Panc1 (cell line): Measurements from ENCODE around the gene SCNN1G. TPM values are rescaled to one million over a fixed set of nuclear protein-coding genes. Genes with fewer than 3 reads are reported as not detected.

Source experiments
- ATAC-seq: fragments of 200-7000 bp; cut with Tn5 transposase; 2 replicates; pipeline ENCODE4 v1.9.1; 2020; ENCODE audit warnings: mild to moderate bottlenecking, moderate library complexity
- BruUV-seq: library from RNA; stranded (reverse); fragments of 400-500 nt; replicated peaks from 2 replicates; lab custom pipeline; 2021; lab: Mats Ljungman, UMichigan
- CTCF ChIA-PET: fragments of 300-600 bp; sonication (Branson Sonifier 250); formaldehyde crosslinking; loops from one replicate; lab custom pipeline; 2022; ENCODE audit warnings: antibody characterized with exemption; lab: Charles Lee
- POLR2A ChIA-PET: fragments of 300-600 bp; sonication (Branson Sonifier 250); formaldehyde crosslinking; loops from one replicate; lab custom pipeline; 2022; ENCODE audit warnings: antibody characterized with exemption; lab: Charles Lee
- DNase-seq: peaks from one replicate; pipeline ENCODE4 v3.0.0-alpha.2; 2010; ENCODE audit warnings: low read depth, low spot score
- H3K27ac ChIP-seq: 2 replicates; pipeline ENCODE4 v1.5.1; 2011; ENCODE audit warnings: mild to moderate bottlenecking, low read length, inconsistent platforms
- H3K27me3 ChIP-seq: fragments of 200-500 bp; sonication (Bioruptor generic); 2 replicates; pipeline ENCODE4 v1.6.0; 2014; ENCODE audit warnings: low read length, inconsistent platforms; ENCODE audit not compliant: control insufficient read depth, insufficient read depth
- H3K36me3 ChIP-seq: fragments of 200-500 bp; sonication (Bioruptor generic); 2 replicates; pipeline ENCODE4 v1.5.1; 2014; ENCODE audit warnings: inconsistent platforms, mild to moderate bottlenecking, low read length, moderate library complexity; ENCODE audit not compliant: control insufficient read depth, insufficient read depth
- H3K4me1 ChIP-seq: 2 replicates; pipeline ENCODE4 v1.5.1; 2011; ENCODE audit warnings: inconsistent platforms, mild to moderate bottlenecking, low read length, moderate library complexity; ENCODE audit not compliant: control insufficient read depth, insufficient read depth
- H3K4me3 ChIP-seq, 2 experiments: 2 replicates each; pipeline ENCODE4 v1.5.1; 2011 to 2012; ENCODE audit warnings: low read depth in 2 of 2, low read length in 2 of 2, mild to moderate bottlenecking in 2 of 2, inconsistent platforms in 1 of 2, moderate library complexity in 1 of 2
- H3K9me3 ChIP-seq: fragments of 200-500 bp; sonication (Bioruptor generic); 2 replicates; pipeline ENCODE4 v1.5.1; 2014; ENCODE audit warnings: low read depth, mild to moderate bottlenecking, inconsistent platforms, low read length, moderate library complexity; ENCODE audit not compliant: control insufficient read depth, insufficient read depth
- POLR2AphosphoS5 ChIP-seq: IDR thresholded peaks from 2 replicates; pipeline ENCODE4 v1.6.1; 2012; ENCODE audit warnings: mild to moderate bottlenecking, low read depth, low read length, moderate library complexity
- SIN3A ChIP-seq: IDR thresholded peaks from 2 replicates; pipeline ENCODE4 v1.6.1; 2012; ENCODE audit warnings: low read depth, mild to moderate bottlenecking, low read length, moderate library complexity, borderline replicate concordance; ENCODE audit not compliant: insufficient read depth
- TCF7L2 ChIP-seq: IDR thresholded peaks from 2 replicates; pipeline ENCODE4 v1.6.1; 2011; ENCODE audit warnings: mild to moderate bottlenecking, low read depth, low read length, inconsistent platforms
- in situ Hi-C: cut with HindIII; loops from 2 replicates; pipeline ENCODE4 v1.10.0; 2016; ENCODE audit warnings: low sequenced_read_pairs, low pct_unique_long_range_greater_than_20kb
- intact Hi-C: fragments of 100-400 bp; cut with micrococcal nuclease; formaldehyde crosslinking; loops from one replicate; pipeline ENCODE4 v1.10.0; 2022; ENCODE audit not compliant: unreplicated experiment
- total RNA-seq: library from RNA; stranded (reverse); gene quantifications from one replicate; pipeline ENCODE4 v1.2.1, GENCODE V29; 2021; ENCODE audit not compliant: unreplicated experiment
- TF ChIP-seq, protein P1 (sequence below): fragments of 450-650 bp; IDR thresholded peaks from 2 replicates; pipeline ENCODE4 v1.5.1; 2017; ENCODE audit warnings: mild to moderate bottlenecking
- TF ChIP-seq, protein P2 (sequence below), 2 experiments: IDR thresholded peaks; 2 replicates each; pipeline ENCODE4 v1.6.1; 2011 to 2012; ENCODE audit warnings: low read depth in 2 of 2, control low read depth in 1 of 2, low read length in 1 of 2, mild to moderate bottlenecking in 1 of 2, moderate library complexity in 1 of 2; ENCODE audit not compliant: insufficient read depth in 1 of 2

SCNN1G gene
- total RNA-seq, 1 experiment from 2014 or later = 3.4 TPM

DNA sequence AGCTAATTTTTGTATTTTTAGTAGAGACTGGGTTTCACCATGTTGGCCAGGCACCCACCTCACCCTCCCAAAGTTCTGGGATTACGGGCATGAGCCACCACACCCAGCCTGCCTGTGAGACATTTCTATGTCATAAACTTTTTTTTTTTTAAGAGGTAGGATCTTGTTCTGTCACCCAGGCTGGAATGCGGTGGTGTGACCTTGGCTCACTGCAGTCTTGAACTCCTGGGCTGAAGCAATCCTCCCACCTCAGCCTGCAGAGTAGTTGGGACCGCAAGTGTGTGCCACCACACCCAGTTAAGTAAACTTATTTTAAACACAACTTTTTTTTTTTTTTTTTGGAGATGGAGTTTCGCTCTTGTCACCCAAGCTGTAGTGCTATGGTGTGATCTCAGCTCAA is 47.2 kb downstream of the SCNN1G start:
- Histone ChIP-seq H3K4me3 (no peak overlapping the region), H3K36me3 (no peaks in the 10 kb centered on the region), H3K9me3 (no peaks in the 10 kb centered on the region), H3K4me1 (no peaks in the 10 kb centered on the region), H3K27ac (no peak overlapping the region), H3K27me3 (no peaks in the 10 kb centered on the region)
- intact Hi-C loops (no loop called here), in situ Hi-C loops (no loop called here)
- TF ChIP-seq, protein P1, sequence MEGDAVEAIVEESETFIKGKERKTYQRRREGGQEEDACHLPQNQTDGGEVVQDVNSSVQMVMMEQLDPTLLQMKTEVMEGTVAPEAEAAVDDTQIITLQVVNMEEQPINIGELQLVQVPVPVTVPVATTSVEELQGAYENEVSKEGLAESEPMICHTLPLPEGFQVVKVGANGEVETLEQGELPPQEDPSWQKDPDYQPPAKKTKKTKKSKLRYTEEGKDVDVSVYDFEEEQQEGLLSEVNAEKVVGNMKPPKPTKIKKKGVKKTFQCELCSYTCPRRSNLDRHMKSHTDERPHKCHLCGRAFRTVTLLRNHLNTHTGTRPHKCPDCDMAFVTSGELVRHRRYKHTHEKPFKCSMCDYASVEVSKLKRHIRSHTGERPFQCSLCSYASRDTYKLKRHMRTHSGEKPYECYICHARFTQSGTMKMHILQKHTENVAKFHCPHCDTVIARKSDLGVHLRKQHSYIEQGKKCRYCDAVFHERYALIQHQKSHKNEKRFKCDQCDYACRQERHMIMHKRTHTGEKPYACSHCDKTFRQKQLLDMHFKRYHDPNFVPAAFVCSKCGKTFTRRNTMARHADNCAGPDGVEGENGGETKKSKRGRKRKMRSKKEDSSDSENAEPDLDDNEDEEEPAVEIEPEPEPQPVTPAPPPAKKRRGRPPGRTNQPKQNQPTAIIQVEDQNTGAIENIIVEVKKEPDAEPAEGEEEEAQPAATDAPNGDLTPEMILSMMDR = no peak
- no peak for TF ChIP-seq POLR2AphosphoS5
- TF ChIP-seq TCF7L2 = no peak
- TF ChIP-seq, protein P2, sequence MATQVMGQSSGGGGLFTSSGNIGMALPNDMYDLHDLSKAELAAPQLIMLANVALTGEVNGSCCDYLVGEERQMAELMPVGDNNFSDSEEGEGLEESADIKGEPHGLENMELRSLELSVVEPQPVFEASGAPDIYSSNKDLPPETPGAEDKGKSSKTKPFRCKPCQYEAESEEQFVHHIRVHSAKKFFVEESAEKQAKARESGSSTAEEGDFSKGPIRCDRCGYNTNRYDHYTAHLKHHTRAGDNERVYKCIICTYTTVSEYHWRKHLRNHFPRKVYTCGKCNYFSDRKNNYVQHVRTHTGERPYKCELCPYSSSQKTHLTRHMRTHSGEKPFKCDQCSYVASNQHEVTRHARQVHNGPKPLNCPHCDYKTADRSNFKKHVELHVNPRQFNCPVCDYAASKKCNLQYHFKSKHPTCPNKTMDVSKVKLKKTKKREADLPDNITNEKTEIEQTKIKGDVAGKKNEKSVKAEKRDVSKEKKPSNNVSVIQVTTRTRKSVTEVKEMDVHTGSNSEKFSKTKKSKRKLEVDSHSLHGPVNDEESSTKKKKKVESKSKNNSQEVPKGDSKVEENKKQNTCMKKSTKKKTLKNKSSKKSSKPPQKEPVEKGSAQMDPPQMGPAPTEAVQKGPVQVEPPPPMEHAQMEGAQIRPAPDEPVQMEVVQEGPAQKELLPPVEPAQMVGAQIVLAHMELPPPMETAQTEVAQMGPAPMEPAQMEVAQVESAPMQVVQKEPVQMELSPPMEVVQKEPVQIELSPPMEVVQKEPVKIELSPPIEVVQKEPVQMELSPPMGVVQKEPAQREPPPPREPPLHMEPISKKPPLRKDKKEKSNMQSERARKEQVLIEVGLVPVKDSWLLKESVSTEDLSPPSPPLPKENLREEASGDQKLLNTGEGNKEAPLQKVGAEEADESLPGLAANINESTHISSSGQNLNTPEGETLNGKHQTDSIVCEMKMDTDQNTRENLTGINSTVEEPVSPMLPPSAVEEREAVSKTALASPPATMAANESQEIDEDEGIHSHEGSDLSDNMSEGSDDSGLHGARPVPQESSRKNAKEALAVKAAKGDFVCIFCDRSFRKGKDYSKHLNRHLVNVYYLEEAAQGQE (IDR thresholded peaks at IDR 0.05; ENCODE audit: insufficient read depth in 1 of 2, low read depth in 2 of 2, low read length in 1 of 2) = no peak
- TF ChIP-seq SIN3A = no peak
- CTCF ChIA-PET = interaction anchor here (0.6 kb wide), 1 partner anchor 71 kb away, joined by 5 read pairs; no protein-coding TSS in a partner anchor
- ATAC-seq (no peak), DNase-seq (no peak)
- no TSS peak for BruUV-seq
- POLR2A ChIA-PET = no interaction called here

DNA sequence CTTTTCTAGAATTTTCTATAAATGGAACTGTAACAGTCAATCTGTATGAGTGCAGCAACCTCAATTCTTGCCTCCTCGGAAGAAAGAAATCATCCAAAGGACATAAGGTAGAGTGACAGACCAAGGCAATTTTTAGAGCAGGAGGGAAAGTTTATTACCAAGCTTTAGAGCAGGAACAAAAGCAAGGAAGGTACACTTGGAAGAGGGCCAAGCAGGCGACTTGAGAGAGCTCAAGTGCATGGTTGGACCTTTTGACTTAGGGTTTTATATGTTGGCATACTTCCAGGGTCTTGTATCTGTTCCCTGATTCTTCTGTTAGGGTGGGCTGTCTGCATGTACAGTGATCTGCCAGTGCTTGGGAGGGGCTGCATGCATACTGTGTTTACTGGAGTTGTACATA is 50.3 kb downstream of the SCNN1G start:
- POLR2A ChIA-PET = no interaction called here
- intact Hi-C loops = no loop called here
- Histone ChIP-seq H3K27me3 (no peaks in the 10 kb centered on the region), H3K27ac (no peak overlapping the region), H3K4me3 (no peak overlapping the region), H3K36me3 (no peaks in the 10 kb centered on the region), H3K9me3 (no peaks in the 10 kb centered on the region), H3K4me1 (no peaks in the 10 kb centered on the region)
- DNase-seq = no peak
- CTCF ChIA-PET = no interaction called here
- in situ Hi-C loops = no loop called here
- TF ChIP-seq, protein P1 = no peak
- TF ChIP-seq TCF7L2 (no peak), SIN3A (no peak)
- BruUV-seq = no TSS peak
- ATAC-seq = no peak
